Loucy (cell line): ENCODE measurements around the gene HMGXB4.
A peak's percentile ranks its signal among the peaks of the same experiment; 100 is the strongest.

Experiments used
- H2AFZ ChIP-seq: fragments of 200-600 bp; sonication (generic); 2 replicates; pipeline ENCODE4 v1.6.0; 2016; ENCODE audit warnings: antibody characterized with exemption, mild to moderate bottlenecking, low read length, moderate library complexity
- H3F3A ChIP-seq: fragments of 200-600 bp; 2 replicates; pipeline ENCODE4 v1.6.0; 2016; ENCODE audit warnings: antibody characterized with exemption, low read depth, mild to moderate bottlenecking
- H3K27me3 ChIP-seq: fragments of 200-600 bp; sonication (generic); 2 replicates; pipeline ENCODE4 v1.6.1; 2014; ENCODE audit warnings: low read length, mild to moderate bottlenecking; ENCODE audit not compliant: insufficient read depth, poor library complexity, severe bottlenecking
- H3K36me3 ChIP-seq: fragments of 200-600 bp; sonication (generic); 2 replicates; pipeline ENCODE4 v1.6.1; 2016; ENCODE audit warnings: low read length; ENCODE audit not compliant: insufficient read depth
- H3K4me1 ChIP-seq: fragments of 200-600 bp; sonication (generic); 2 replicates; pipeline ENCODE4 v1.5.1; 2014; ENCODE audit warnings: low read length, mild to moderate bottlenecking; ENCODE audit not compliant: insufficient read depth, poor library complexity, severe bottlenecking
- H3K4me2 ChIP-seq: fragments of 200-600 bp; sonication (generic); 2 replicates; pipeline ENCODE4 v1.6.0; 2014; ENCODE audit warnings: antibody characterized with exemption, low read length, low read depth, mild to moderate bottlenecking; ENCODE audit not compliant: poor library complexity, severe bottlenecking
- H3K4me3 ChIP-seq: fragments of 200-600 bp; sonication (generic); 2 replicates; pipeline ENCODE4 v1.5.1; 2014; ENCODE audit warnings: low read length, mild to moderate bottlenecking, mixed read lengths; ENCODE audit not compliant: poor library complexity, severe bottlenecking
- H3K79me2 ChIP-seq: fragments of 200-600 bp; sonication (generic); 2 replicates; pipeline ENCODE4 v1.6.1; 2014; ENCODE audit warnings: low read length; ENCODE audit not compliant: insufficient read depth
- H3K9ac ChIP-seq: fragments of 200-600 bp; sonication (generic); 2 replicates; pipeline ENCODE4 v1.6.0; 2014; ENCODE audit warnings: mild to moderate bottlenecking, low read depth, low read length, moderate library complexity; ENCODE audit not compliant: poor library complexity, severe bottlenecking
- H3K9me2 ChIP-seq: fragments of 200-600 bp; sonication (generic); replicated peaks from 2 replicates; pipeline ENCODE4 v1.6.1; 2016; ENCODE audit warnings: low read depth, low read length, mixed read lengths
- H3K9me3 ChIP-seq: fragments of 200-600 bp; sonication (generic); 2 replicates; pipeline ENCODE4 v1.6.1; 2014; ENCODE audit warnings: mild to moderate bottlenecking, antibody characterized with exemption, low read length, low read depth; ENCODE audit not compliant: insufficient read depth
- H4K20me1 ChIP-seq: fragments of 200-600 bp; sonication (generic); 2 replicates; pipeline ENCODE4 v1.6.0; 2014; ENCODE audit warnings: antibody characterized with exemption, low read length, mild to moderate bottlenecking; ENCODE audit not compliant: insufficient read depth, poor library complexity, severe bottlenecking
- CTCF ChIP-seq: fragments of 200-600 bp; sonication (generic); conservative IDR thresholded peaks from 2 replicates; pipeline ENCODE4 v1.5.1; 2014; ENCODE audit warnings: mild to moderate bottlenecking, antibody characterized with exemption, low read length
- EZH2phosphoT487 ChIP-seq: fragments of 200-600 bp; IDR thresholded peaks from 2 replicates; pipeline ENCODE4 v1.6.1; 2018; ENCODE audit warnings: antibody characterized with exemption, mild to moderate bottlenecking, moderate library complexity, borderline replicate concordance

HMGXB4 gene

GRCh38 chr22:35334004-35334403 is 76.7 kb downstream of the HMGXB4 start:
- H3K36me3 ChIP-seq: peaks cover 9% of the 10 kb centered on the region; the same call in 1 of the 2 replicates
- no peaks in the 10 kb centered on the region for H3K27me3 ChIP-seq
- H3K4me1 ChIP-seq: peaks cover 83% of the 10 kb centered on the region

GRCh38 chr22:35335468-35335867 is 78.2 kb downstream of the HMGXB4 start:
- peak; percentile 31; the same call in 1 of the 2 replicates for TF ChIP-seq CTCF
- TF ChIP-seq EZH2phosphoT487: no peak
- H3K4me2 ChIP-seq: peak overlapping the region; percentile 79

More at GRCh38 chr22:35334004-35334403, 76.7 kb downstream of the HMGXB4 start:
- peaks cover 15% of the 10 kb centered on the region; the same call in 1 of the 2 replicates for H3F3A ChIP-seq
- H3K4me2 ChIP-seq: peak overlapping the region; percentile 79
- TF ChIP-seq EZH2phosphoT487: no peak
- H4K20me1 ChIP-seq: no peaks in the 10 kb centered on the region
- H3K9me2 ChIP-seq: no peaks in the 10 kb centered on the region
- no peaks in the 10 kb centered on the region for H3K9me3 ChIP-seq
- no peak overlapping the region for H2AFZ ChIP-seq
- H3K79me2 ChIP-seq: peaks cover 9% of the 10 kb centered on the region
- H3K9ac ChIP-seq: peak overlapping the region; percentile 78
- peak overlapping the region; percentile 43 for H3K4me3 ChIP-seq

GRCh38 chr22:35335936-35336781 is 78.9 kb downstream of the HMGXB4 start:
- H3K27me3 ChIP-seq: no peaks in the 10 kb centered on the region
- H3K4me3 ChIP-seq: peak overlapping the region; percentile 53
- no peaks in the 10 kb centered on the region for H3K9me2 ChIP-seq
- no peaks in the 10 kb centered on the region for H4K20me1 ChIP-seq
- H3K9ac ChIP-seq: peak overlapping the region; percentile 78
- H3K36me3 ChIP-seq: peaks cover 9% of the 10 kb centered on the region; the same call in 1 of the 2 replicates
- TF ChIP-seq CTCF (no peak), EZH2phosphoT487 (no peak)
- H3K4me2 ChIP-seq: peak overlapping the region; percentile 79
- peaks cover 9% of the 10 kb centered on the region for H3K79me2 ChIP-seq
- no peak overlapping the region for H2AFZ ChIP-seq
- H3K9me3 ChIP-seq: no peaks in the 10 kb centered on the region
- peaks cover 65% of the 10 kb centered on the region for H3K4me1 ChIP-seq
- H3F3A ChIP-seq: peaks cover 12% of the 10 kb centered on the region; the same call in 1 of the 2 replicates

More at GRCh38 chr22:35335468-35335867, 78.2 kb downstream of the HMGXB4 start:
- no peak overlapping the region for H2AFZ ChIP-seq
- H3K4me3 ChIP-seq: peak overlapping the region; percentile 43
- no peaks in the 10 kb centered on the region for H3K27me3 ChIP-seq
- H3K9me3 ChIP-seq: no peaks in the 10 kb centered on the region
- peaks cover 69% of the 10 kb centered on the region for H3K4me1 ChIP-seq
- no peaks in the 10 kb centered on the region for H4K20me1 ChIP-seq
- H3K79me2 ChIP-seq: peaks cover 9% of the 10 kb centered on the region
- H3F3A ChIP-seq: peaks cover 12% of the 10 kb centered on the region; the same call in 1 of the 2 replicates
- H3K9ac ChIP-seq: peak overlapping the region; percentile 78
- peaks cover 9% of the 10 kb centered on the region; the same call in 1 of the 2 replicates for H3K36me3 ChIP-seq
- no peaks in the 10 kb centered on the region for H3K9me2 ChIP-seq
